ENCODE results near the gene TDRKH.

GRCh38 chr1:151838222-151839081, 48.2 kb upstream of the TDRKH start:
- TF ChIP-seq POLR2A (IDR thresholded peaks at IDR 0.05; ENCODE audit: low read depth, low read length) = no peak
- no peak for TF ChIP-seq POLR2AphosphoS5 (IDR thresholded peaks at IDR 0.05; ENCODE audit: low read depth, low read length)

Data from GM12892 (cell line).